Liver (tissue), 9 donors: ENCODE results near the gene TSPO. TPM values are rescaled to one million over a fixed set of nuclear protein-coding genes. Genes with fewer than 3 reads are reported as not detected.

Source experiments
- DNase-seq: peaks from one replicate; pipeline ENCODE4 v3.0.0-alpha.2; 2017; ENCODE audit warnings: low spot score
- H3K27ac ChIP-seq, 2 donors: one replicate each; pipeline ENCODE4 v1.7.0; 2013; ENCODE audit warnings: inconsistent platforms in 2 of 2, low read length in 2 of 2, control low read depth in 1 of 2, low read depth in 1 of 2, mild to moderate bottlenecking in 1 of 2
- H3K27me3 ChIP-seq, 4 donors: one replicate each; pipeline versions ENCODE4 v1.6.1 to v1.7.0; 2013; ENCODE audit warnings: low read length in 3 of 4, inconsistent platforms in 1 of 4, mild to moderate bottlenecking in 1 of 4, moderate library complexity in 1 of 4; ENCODE audit not compliant: control insufficient read depth in 4 of 4, insufficient read depth in 4 of 4
- H3K36me3 ChIP-seq, 4 donors: one replicate each; pipeline versions ENCODE4 v1.6.1 to v1.7.0; 2013; ENCODE audit warnings: low read length in 3 of 4, mild to moderate bottlenecking in 3 of 4, low read depth in 1 of 4, moderate library complexity in 1 of 4; ENCODE audit not compliant: control insufficient read depth in 4 of 4, insufficient read depth in 3 of 4
- H3K4me1 ChIP-seq, 4 donors: one replicate each; pipeline versions ENCODE4 v1.6.1 to v1.7.0; 2013; ENCODE audit warnings: low read length in 3 of 4, mild to moderate bottlenecking in 3 of 4, moderate library complexity in 1 of 4; ENCODE audit not compliant: control insufficient read depth in 4 of 4, insufficient read depth in 4 of 4
- H3K4me3 ChIP-seq, 3 donors: one replicate each; pipeline versions ENCODE4 v1.6.1 to v1.7.0; 2013; ENCODE audit warnings: low read length in 3 of 3, control low read depth in 1 of 3, low read depth in 1 of 3, mild to moderate bottlenecking in 1 of 3
- H3K9ac ChIP-seq, 2 donors: one replicate each; pipeline ENCODE4 v1.7.0; 2013; ENCODE audit warnings: low read length in 2 of 2, mild to moderate bottlenecking in 2 of 2, moderate library complexity in 2 of 2, control low read depth in 1 of 2, low read depth in 1 of 2
- H3K9me3 ChIP-seq, 4 donors: one replicate each; pipeline versions ENCODE4 v1.6.1 to v1.7.0; 2013; ENCODE audit warnings: low read length in 3 of 4; ENCODE audit not compliant: control insufficient read depth in 4 of 4
- EGR1 ChIP-seq, 2 donors: IDR thresholded peaks; 2 replicates each; pipeline ENCODE4 v1.6.1; 2016 to 2018; ENCODE audit warnings: antibody characterized with exemption in 2 of 2, low read depth in 2 of 2
- FOXA1 ChIP-seq: IDR thresholded peaks from 2 replicates; pipeline ENCODE4 v1.6.1; 2016; ENCODE audit warnings: antibody characterized with exemption
- FOXA2 ChIP-seq: IDR thresholded peaks from 2 replicates; pipeline ENCODE4 v1.6.1; 2016; ENCODE audit warnings: antibody characterized with exemption
- GABPA ChIP-seq, 2 donors: IDR thresholded peaks in 1 of 2; conservative IDR thresholded peaks in 1 of 2; 2 replicates each; pipeline ENCODE4 v1.6.1; 2016; ENCODE audit warnings: antibody characterized with exemption in 2 of 2, mild to moderate bottlenecking in 1 of 2, moderate library complexity in 1 of 2
- HNF4A ChIP-seq, 2 donors: conservative IDR thresholded peaks; 2 replicates each; pipeline ENCODE4 v1.6.1; 2016; ENCODE audit warnings: antibody characterized with exemption in 2 of 2, mild to moderate bottlenecking in 2 of 2
- HNF4G ChIP-seq: IDR thresholded peaks from 2 replicates; pipeline ENCODE4 v1.6.1; 2016; ENCODE audit warnings: antibody characterized with exemption
- JUND ChIP-seq, 2 donors: IDR thresholded peaks; 2 replicates each; pipeline ENCODE4 v1.6.1; 2016; ENCODE audit warnings: antibody characterized with exemption in 2 of 2
- NR2F2 ChIP-seq: IDR thresholded peaks from 2 replicates; pipeline ENCODE4 v1.6.1; 2016; ENCODE audit warnings: antibody characterized with exemption
- RAD21 ChIP-seq, 2 donors: IDR thresholded peaks; 2 replicates each; pipeline ENCODE4 v1.6.1; 2016; ENCODE audit warnings: antibody characterized with exemption in 2 of 2, mild to moderate bottlenecking in 2 of 2
- RXRA ChIP-seq, 2 donors: IDR thresholded peaks; 2 replicates each; pipeline ENCODE4 v1.6.1; 2017 to 2018; ENCODE audit warnings: antibody characterized with exemption in 2 of 2, mild to moderate bottlenecking in 1 of 2
- SP1 ChIP-seq: IDR thresholded peaks from 2 replicates; pipeline ENCODE4 v1.6.1; 2018; ENCODE audit warnings: antibody characterized with exemption, mild to moderate bottlenecking
- TAF1 ChIP-seq: conservative IDR thresholded peaks from 2 replicates; pipeline ENCODE4 v1.6.1; 2016; ENCODE audit warnings: antibody characterized with exemption, mild to moderate bottlenecking
- YY1 ChIP-seq: IDR thresholded peaks from 2 replicates; pipeline ENCODE4 v1.6.1; 2016; ENCODE audit warnings: antibody characterized with exemption, mild to moderate bottlenecking
- WGBS: extraction: QIAGEN DNeasy Blood & Tissue Kit; methylation state at CpG from one replicate; pipeline ENCODE4 v1.1.7; 2013; 5-methylcytosine and 5-hydroxymethylcytosine counted together
- polyA plus RNA-seq, 2 donors: library from polyadenylated mRNA; stranded (reverse) in 1 of 2; unstranded in 1 of 2; fragments of 200-250 nt in 1 of 2; fragments of >200 nt in 1 of 2; fragmentation: Nextera tagmentation in 1 of 2; extraction: Ambion mirVana in 1 of 2; gene quantifications; one replicate each; pipeline versions ENCODE4 v1.2.1 to v1.2.3, GENCODE V29; 2013 to 2015
- total RNA-seq, 2 donors: library from RNA; depleted of rRNA; stranded (reverse); fragments of >200 nt; gene quantifications; one replicate each; pipeline ENCODE4 v1.2.3, GENCODE V29; 2014
- TF ChIP-seq, protein P1 (sequence below): IDR thresholded peaks from 2 replicates; pipeline ENCODE4 v1.6.1; 2016; ENCODE audit warnings: antibody characterized with exemption
- TF ChIP-seq, protein P2 (sequence below): IDR thresholded peaks from 2 replicates; pipeline ENCODE4 v1.6.1; 2016; ENCODE audit warnings: antibody characterized with exemption
- TF ChIP-seq, protein P3 (sequence below): IDR thresholded peaks from 2 replicates; pipeline ENCODE4 v1.6.1; 2016; ENCODE audit warnings: antibody characterized with exemption
- TF ChIP-seq, protein P4 (sequence below): IDR thresholded peaks from 2 replicates; pipeline ENCODE4 v1.6.1; 2016; ENCODE audit warnings: antibody characterized with exemption, mild to moderate bottlenecking
- TF ChIP-seq, protein P5 (sequence below): fragments of 150-350 bp; IDR thresholded peaks from 2 replicates; pipeline ENCODE4 v1.5.1; 2017; ENCODE audit warnings: improper control_type of control experiment, low read depth, low read length; ENCODE audit not compliant: missing input control
- donor health status: healthy.
- donor health status: healthy.
- donor health status: healthy.
- donor health status: healthy.
- donor health status: healthy.

Gene TSPO
- total and polyA plus RNA-seq, 4 donors, result 27.6 to 61.9 (median 40.2) TPM

DNA sequence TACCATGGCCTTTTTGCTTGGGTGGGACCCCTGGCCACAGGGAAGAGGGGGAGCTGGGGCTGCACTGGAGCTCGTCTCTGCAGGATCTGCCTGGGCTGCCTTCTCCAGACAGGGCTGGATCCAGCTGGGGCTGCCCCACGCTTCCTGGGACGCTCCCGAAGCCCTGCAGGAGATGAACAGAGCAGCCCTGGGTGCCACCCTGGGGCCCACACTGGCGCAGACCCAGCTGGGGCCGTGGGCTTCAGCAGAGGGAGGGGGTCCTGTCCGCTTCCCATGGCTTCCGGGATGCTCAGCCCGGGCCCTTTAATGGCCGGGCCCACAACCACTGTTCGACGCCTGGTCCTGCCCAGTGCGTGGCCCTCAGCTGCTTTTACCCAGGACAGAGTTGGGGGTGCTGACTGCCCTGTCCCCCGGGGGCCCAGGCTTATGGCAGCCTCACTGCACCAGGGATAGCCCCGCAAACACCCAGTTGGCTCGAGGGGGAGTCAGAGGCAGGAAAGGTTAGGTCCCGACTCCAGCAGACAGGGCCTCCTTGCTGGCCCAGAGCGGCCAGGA, 12.0 kb downstream of the TSPO start:
- H3K27me3 ChIP-seq, result no peaks in the 10 kb centered on the region
- H3K9ac ChIP-seq, result no peak overlapping the region
- no peaks in the 10 kb centered on the region for H3K9me3 ChIP-seq
- DNase-seq, result no peak
- H3K36me3 ChIP-seq, result peaks cover 0 to 9% (median under 1%) of the 10 kb centered on the region in 4 donors
- TF ChIP-seq, protein P1, sequence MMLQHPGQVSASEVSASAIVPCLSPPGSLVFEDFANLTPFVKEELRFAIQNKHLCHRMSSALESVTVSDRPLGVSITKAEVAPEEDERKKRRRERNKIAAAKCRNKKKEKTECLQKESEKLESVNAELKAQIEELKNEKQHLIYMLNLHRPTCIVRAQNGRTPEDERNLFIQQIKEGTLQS, result no peak
- no peak for TF ChIP-seq RXRA (IDR thresholded peaks at IDR 0.05)
- TF ChIP-seq, protein P2, sequence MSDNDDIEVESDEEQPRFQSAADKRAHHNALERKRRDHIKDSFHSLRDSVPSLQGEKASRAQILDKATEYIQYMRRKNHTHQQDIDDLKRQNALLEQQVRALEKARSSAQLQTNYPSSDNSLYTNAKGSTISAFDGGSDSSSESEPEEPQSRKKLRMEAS, result no peak
- TF ChIP-seq HNF4A (conservative IDR thresholded peaks at IDR 0.05), result no peak
- no peak for TF ChIP-seq YY1
- no peak for TF ChIP-seq GABPA (IDR thresholded peaks at IDR 0.05 in 1 of 2, conservative IDR thresholded peaks at IDR 0.05 in 1 of 2)
- TF ChIP-seq NR2F2, result no peak
- no peak for TF ChIP-seq TAF1
- no peak for TF ChIP-seq SP1
- TF ChIP-seq, protein P3, sequence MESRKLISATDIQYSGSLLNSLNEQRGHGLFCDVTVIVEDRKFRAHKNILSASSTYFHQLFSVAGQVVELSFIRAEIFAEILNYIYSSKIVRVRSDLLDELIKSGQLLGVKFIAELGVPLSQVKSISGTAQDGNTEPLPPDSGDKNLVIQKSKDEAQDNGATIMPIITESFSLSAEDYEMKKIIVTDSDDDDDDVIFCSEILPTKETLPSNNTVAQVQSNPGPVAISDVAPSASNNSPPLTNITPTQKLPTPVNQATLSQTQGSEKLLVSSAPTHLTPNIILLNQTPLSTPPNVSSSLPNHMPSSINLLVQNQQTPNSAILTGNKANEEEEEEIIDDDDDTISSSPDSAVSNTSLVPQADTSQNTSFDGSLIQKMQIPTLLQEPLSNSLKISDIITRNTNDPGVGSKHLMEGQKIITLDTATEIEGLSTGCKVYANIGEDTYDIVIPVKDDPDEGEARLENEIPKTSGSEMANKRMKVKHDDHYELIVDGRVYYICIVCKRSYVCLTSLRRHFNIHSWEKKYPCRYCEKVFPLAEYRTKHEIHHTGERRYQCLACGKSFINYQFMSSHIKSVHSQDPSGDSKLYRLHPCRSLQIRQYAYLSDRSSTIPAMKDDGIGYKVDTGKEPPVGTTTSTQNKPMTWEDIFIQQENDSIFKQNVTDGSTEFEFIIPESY, result no peak
- no peak for TF ChIP-seq FOXA2
- TF ChIP-seq, protein P4, sequence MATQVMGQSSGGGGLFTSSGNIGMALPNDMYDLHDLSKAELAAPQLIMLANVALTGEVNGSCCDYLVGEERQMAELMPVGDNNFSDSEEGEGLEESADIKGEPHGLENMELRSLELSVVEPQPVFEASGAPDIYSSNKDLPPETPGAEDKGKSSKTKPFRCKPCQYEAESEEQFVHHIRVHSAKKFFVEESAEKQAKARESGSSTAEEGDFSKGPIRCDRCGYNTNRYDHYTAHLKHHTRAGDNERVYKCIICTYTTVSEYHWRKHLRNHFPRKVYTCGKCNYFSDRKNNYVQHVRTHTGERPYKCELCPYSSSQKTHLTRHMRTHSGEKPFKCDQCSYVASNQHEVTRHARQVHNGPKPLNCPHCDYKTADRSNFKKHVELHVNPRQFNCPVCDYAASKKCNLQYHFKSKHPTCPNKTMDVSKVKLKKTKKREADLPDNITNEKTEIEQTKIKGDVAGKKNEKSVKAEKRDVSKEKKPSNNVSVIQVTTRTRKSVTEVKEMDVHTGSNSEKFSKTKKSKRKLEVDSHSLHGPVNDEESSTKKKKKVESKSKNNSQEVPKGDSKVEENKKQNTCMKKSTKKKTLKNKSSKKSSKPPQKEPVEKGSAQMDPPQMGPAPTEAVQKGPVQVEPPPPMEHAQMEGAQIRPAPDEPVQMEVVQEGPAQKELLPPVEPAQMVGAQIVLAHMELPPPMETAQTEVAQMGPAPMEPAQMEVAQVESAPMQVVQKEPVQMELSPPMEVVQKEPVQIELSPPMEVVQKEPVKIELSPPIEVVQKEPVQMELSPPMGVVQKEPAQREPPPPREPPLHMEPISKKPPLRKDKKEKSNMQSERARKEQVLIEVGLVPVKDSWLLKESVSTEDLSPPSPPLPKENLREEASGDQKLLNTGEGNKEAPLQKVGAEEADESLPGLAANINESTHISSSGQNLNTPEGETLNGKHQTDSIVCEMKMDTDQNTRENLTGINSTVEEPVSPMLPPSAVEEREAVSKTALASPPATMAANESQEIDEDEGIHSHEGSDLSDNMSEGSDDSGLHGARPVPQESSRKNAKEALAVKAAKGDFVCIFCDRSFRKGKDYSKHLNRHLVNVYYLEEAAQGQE, result no peak
- no peak for TF ChIP-seq RAD21 (IDR thresholded peaks at IDR 0.05)
- TF ChIP-seq EGR1 (IDR thresholded peaks at IDR 0.05; ENCODE audit: low read depth in 2 of 2), result no peak
- TF ChIP-seq JUND (IDR thresholded peaks at IDR 0.05), result no peak
- TF ChIP-seq, protein P5, sequence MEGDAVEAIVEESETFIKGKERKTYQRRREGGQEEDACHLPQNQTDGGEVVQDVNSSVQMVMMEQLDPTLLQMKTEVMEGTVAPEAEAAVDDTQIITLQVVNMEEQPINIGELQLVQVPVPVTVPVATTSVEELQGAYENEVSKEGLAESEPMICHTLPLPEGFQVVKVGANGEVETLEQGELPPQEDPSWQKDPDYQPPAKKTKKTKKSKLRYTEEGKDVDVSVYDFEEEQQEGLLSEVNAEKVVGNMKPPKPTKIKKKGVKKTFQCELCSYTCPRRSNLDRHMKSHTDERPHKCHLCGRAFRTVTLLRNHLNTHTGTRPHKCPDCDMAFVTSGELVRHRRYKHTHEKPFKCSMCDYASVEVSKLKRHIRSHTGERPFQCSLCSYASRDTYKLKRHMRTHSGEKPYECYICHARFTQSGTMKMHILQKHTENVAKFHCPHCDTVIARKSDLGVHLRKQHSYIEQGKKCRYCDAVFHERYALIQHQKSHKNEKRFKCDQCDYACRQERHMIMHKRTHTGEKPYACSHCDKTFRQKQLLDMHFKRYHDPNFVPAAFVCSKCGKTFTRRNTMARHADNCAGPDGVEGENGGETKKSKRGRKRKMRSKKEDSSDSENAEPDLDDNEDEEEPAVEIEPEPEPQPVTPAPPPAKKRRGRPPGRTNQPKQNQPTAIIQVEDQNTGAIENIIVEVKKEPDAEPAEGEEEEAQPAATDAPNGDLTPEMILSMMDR, result no peak
- TF ChIP-seq HNF4G, result no peak
- TF ChIP-seq FOXA1, result no peak
- no peaks in the 10 kb centered on the region for H3K4me1 ChIP-seq
- H3K27ac ChIP-seq, result no peak overlapping the region
- 90% methylated on average over 18 of the region's 18 CpGs for WGBS
- H3K4me3 ChIP-seq, result no peak overlapping the region
